HG03342 (cell line): Measurements from ENCODE around the gene CD248.

Experiments
- ATAC-seq: cut with Tn5 transposase; IDR thresholded peaks from one replicate; pipeline ENCODE4 v1.9.1; 2021; ENCODE audit warnings: mild to moderate bottlenecking, moderate library complexity; ENCODE audit not compliant: unreplicated experiment

The CD248 gene

DNA sequence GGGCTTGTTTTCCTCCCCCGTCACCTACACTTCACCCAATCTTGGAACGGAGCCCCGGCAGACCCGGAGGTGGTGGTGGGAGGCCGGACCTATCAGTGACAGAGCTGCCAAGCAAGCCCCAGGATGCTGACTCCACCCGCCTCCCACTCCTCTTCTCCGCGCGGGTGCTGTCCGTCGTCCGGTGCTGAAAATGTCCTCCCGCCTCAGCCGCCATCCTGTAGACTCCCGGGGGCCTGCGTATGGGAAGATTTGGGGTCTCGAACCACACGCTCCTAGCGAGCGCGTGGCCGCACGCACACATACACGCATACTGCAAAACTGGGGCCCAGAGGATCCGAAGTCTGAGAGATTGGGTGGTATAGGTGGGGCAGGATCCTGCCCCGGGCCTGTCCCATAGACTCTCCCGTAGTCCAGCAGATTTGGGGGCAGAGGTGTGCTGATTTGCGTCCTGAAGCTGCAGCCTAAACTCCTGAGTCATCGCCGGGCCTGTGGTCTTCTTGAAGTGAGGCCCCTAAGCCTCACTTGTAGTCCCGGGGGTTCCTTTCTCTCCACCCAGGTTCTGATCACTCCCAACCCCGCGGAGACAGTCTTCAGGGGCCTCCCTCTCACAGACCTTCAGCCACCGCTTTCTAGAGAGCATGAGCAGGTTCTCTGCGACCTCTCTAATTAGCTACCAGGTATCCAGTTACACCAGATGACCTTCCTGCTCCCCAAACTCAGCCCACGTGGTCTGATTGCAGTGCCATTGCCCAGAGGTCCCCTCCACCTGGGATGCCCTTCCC lies 27.1 kb downstream of the CD248 start:
- peak; percentile 32 for ATAC-seq

- ATAC-seq, result peak; percentile 85
Measured at GRCh38 chr11:66288671-66289547, 27.9 kb downstream of the CD248 start, which contains the start of gene YIF1A. Gene YIF1A, minus strand, starts transcription at chr11:66289143. Its CDS starts 158 bp downstream, at chr11:66288985.

- ATAC-seq, result peak; percentile 1
Measured at GRCh38 chr11:66287889-66288670, 28.8 kb downstream of the CD248 start.

DNA sequence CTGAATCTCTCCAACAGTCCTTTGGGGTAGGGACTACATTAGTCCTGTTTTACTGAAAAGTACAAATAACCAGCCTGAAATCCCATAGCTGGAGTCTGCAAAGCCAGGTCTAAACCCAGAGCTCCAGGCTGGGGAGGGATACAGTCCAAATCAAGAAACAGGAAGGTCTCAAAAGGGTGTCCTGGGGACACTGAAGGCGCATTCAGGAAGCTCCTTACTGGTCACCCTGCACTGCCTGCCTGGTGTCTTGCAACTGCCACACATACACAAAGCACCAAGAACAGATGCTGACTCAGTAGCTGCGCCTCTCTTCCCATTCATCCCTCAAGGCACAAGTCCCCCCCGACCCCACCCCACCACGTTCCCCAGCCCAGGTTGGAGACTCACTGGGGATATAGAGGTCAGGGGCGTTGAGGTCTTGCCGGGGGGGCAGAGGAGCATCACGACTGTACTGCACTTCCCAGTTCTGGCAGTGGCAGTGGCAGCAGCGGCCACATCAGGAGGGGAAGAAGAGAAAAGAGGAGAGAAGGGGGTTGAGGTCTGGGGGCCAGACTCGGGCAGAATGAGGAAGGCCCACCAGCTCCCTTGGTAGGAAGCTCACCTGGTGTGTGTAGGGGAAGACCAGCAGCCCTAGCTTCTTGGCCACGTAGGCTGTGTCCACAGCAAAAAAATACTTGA lies 29.5 kb downstream of the CD248 start:
- no peak for ATAC-seq

- ATAC-seq, result no peak
Measured at GRCh38 chr11:66286699-66287098, 30.1 kb downstream of the CD248 start.

DNA sequence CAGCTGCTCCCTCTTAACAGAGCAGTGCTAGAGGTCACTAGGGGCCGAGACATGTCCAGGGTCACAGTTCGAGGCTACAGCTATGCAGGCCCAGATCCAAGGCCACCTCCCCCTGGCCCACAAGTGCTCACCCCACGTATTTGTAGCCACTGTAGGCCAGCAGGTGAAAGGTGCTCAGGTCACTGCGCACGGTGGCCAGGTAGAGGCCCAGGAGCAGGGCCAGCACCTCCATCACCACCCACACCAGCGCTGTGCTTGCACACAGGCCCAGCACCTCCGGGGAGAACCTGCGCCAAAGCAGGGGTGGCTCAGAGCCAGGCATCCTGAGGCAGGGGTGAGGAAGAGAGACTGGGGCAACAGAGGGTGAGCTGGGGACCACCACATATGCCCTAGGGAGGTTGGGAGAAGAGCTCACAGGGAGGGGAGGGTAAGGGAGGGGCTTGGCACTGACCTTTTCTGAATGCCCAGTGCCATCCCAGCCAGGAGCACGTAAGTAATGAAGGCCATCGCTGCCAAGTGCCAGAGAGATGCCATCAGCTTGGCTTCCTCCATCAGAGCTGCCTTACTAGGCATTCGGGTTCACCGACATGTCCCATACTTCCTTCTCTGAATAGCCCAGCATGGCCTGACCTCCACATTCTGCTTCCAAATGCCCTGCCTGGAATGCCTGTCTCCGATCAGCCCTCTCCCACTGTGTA lies 31.4 kb downstream of the CD248 start:
- no peak for ATAC-seq

- ATAC-seq, result no peak
Measured at GRCh38 chr11:66284526-66285078, 32.2 kb downstream of the CD248 start.

- ATAC-seq, result no peak
Measured at GRCh38 chr11:66283461-66284105, 33.3 kb downstream of the CD248 start.

- ATAC-seq, result peak; percentile 83
Measured at GRCh38 chr11:66282468-66283455, 34.1 kb downstream of the CD248 start.

DNA sequence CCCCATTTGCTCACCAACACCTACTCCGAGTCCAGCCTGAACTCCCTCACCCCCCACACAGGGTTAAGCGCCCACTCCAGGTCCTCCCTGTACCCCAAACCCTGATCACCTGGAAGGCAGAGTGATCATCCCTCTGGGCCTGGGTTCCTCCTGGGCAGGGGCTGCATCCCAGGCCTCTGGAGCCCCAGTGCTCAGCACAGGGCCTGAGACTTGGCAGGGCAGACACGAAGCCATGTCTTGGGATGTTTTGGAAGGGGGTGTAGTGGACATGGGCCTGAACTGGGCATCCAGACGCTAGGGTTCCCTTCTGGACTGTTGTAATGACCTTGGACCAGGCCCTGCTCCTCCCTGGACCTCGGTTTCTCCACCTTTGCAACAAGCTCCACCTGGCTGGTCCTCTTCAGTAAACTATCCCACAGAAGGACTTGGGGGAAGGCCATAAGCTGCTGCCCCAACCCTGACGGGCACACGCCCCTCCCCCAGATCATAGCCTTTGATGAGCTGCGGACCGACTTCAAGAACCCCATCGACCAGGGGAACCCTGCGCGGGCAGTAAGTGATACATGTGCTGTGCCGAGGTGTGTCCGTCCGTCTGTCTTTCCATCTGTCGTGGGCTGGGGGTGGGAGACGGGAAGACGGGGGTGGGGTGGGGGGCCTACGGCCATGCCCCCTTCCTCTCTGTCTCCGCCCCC lies 34.9 kb downstream of the CD248 start:
- ATAC-seq, result no peak

GRCh38 chr11:66281001-66281400 lies 35.8 kb downstream of the CD248 start:
- ATAC-seq, result no peak

DNA sequence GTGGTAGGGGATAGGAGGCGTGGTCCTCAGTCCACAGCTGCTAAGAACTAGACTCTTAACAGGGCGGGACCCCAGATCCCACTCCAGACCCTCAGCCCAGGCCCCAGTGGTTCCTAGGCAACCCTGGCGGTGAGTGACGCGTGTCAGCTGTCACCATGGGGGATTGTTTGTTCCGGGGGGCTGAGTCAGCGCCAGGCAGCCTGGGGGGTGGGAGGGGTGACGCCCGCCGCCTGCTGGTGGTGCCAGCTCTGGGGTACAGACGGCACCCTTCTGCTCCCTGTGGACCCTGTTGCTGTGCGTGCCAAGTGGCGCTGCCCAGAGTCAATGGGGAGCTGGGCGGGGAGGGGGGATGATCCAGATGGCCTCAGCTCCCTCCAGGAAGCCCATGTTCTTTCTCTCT lies 36.4 kb downstream of the CD248 start:
- ATAC-seq, result no peak

DNA sequence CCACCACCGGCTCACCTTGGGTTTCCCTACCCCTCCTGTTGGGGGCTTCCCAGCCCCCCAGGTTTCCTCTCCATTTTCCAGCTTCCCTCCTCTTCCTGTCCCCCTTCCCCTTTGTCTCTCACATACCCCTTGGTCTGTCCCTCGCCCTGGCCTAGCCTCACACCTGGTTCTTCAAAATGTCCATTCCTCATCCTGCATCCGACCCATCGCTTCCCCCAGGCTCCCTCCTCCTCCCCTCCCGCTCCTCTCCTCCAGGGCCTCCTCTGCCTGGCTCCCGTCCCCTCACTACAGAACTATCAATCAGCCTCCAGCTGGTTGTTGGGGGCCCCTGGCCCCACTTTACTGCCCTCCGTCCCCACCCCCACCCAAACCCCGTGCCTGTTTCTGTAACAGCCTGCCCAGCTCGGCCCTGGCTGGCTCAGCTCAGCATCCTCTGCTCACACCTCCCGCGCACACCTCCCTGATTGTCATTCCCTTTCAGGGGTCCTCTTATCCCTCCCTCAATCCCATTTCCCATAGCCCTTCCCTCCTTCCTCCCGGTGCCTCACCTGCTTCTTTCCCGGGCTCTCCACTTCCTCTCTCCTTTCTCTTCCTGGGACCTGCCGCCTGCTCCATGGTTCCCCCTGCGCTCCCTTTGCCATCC lies 37.6 kb downstream of the CD248 start:
- no peak for ATAC-seq

- no peak for ATAC-seq
Measured at GRCh38 chr11:66278363-66279091, 38.3 kb downstream of the CD248 start.

GRCh38 chr11:66277471-66278362 lies 39.1 kb downstream of the CD248 start, which contains the start of gene CNIH2:
Gene CNIH2, plus strand, starts transcription at chr11:66278175. Its CDS starts 282 bp downstream, at chr11:66278457.
- no peak for ATAC-seq
